ENCODE measurements around the gene FCER1G.

The FCER1G gene

GRCh38 chr1:161266202-161266601 is 51.1 kb downstream of the FCER1G start:
- DNase-seq (ENCODE audit: low read depth in 2 of 2), result no peak

- no peak for DNase-seq (ENCODE audit: low read depth in 2 of 2)
Measured at GRCh38 chr1:161266836-161267235, 51.7 kb downstream of the FCER1G start.

- no peak for DNase-seq (ENCODE audit: low read depth in 2 of 2)
Measured at GRCh38 chr1:161267321-161267720, 52.2 kb downstream of the FCER1G start.

Data from activated CD8-positive, alpha-beta memory T cell treated with anti-CD3 and anti-CD28 coated beads for 4 hours (primary cell).